ENCODE data around the gene PRDM15. TPM values are rescaled to one million over a fixed set of nuclear protein-coding genes. Genes with fewer than 3 reads are reported as not detected.

PRDM15 gene
- total RNA-seq, 1 experiment from 2014 or later, result 9.8 TPM

GRCh38 chr21:41880153-41880552, 1.0 kb upstream of the PRDM15 start:
- ChIA-PET CTCF (interaction anchor here (1.2 to 1.3 kb wide), 2 partner anchors 237 to 268 kb away, joined by 4 to 5 read pairs; no protein-coding TSS in a partner anchor), POLR2A (interaction anchor here (1.6 to 1.7 kb wide), 2 partner anchors 52 to 77 kb away, joined by 3 to 4 read pairs; no protein-coding TSS in a partner anchor)

GRCh38 chr21:41878831-41879189, 334 bp downstream of the PRDM15 start:
- intact Hi-C loops (cut with micrococcal nuclease), result loop anchor here (2.0 to 10.0 kb wide), 4 partner anchors 62 to 236 kb away; partner anchors contain the start of gene C2CD2
- RAD21 ChIA-PET (ENCODE audit: low non-redundant PET in 1 of 2, low total read pairs in 2 of 2, uncharacterized antibody in 2 of 2, unreplicated experiment in 2 of 2), result no interaction called here
- H3K79me2 ChIP-seq (ENCODE audit: insufficient read depth, low read length), result peaks cover 44% of the 10 kb centered on the region
- peak overlapping the region; percentile 70 to 77 for H3K4me3 ChIP-seq (replicated peaks in 1 of 2; ENCODE audit: low read depth in 1 of 2, low read length in 2 of 2)
- H3K27me3 ChIP-seq (ENCODE audit: insufficient read depth, low read length), result no peaks in the 10 kb centered on the region
- peaks cover 8 to 29% of the 10 kb centered on the region in 2 experiments for H3K4me1 ChIP-seq (ENCODE audit: control insufficient read depth in 1 of 2, insufficient read depth in 2 of 2, low read length in 2 of 2)
- CTCF ChIA-PET, result interaction anchor here (1.3 kb wide), 1 partner anchor 266 kb away, joined by 5 read pairs; no protein-coding TSS in a partner anchor
- peak overlapping the region; percentile 88 for H3K9ac ChIP-seq (ENCODE audit: low read length)
- H3K27ac ChIP-seq (ENCODE audit: low read depth, low read length), result peak overlapping the region; percentile 94
- ATAC-seq, result peak; percentile 69
- POLR2A ChIA-PET, result interaction anchor here (1.6 to 1.7 kb wide), 2 partner anchors 53 to 79 kb away, joined by 3 to 4 read pairs; no protein-coding TSS in a partner anchor
- no peaks in the 10 kb centered on the region for H3K36me3 ChIP-seq (ENCODE audit: control insufficient read depth in 1 of 2, insufficient read depth in 2 of 2, low read length in 2 of 2)
- peak overlapping the region; percentile 85 for H3K4me2 ChIP-seq (ENCODE audit: low read length)
- no peaks in the 10 kb centered on the region for H4K20me1 ChIP-seq (ENCODE audit: insufficient read depth)
- H3K9me3 ChIP-seq (ENCODE audit: control insufficient read depth in 1 of 2, insufficient read depth in 1 of 2, low read depth in 1 of 2, low read length in 2 of 2), result no peaks in the 10 kb centered on the region
- DNase-seq (ENCODE audit: low read depth, low spot score), result peak; percentile 54
- BruUV-seq (replicated peaks), result no TSS peak
- no peaks in the 10 kb centered on the region for H3K9me2 ChIP-seq (ENCODE audit: insufficient read depth)
- H2AFZ ChIP-seq (ENCODE audit: low read depth, low read length, poor library complexity, severe bottlenecking), result no peak overlapping the region
- TF ChIP-seq ZFX (IDR thresholded peaks at IDR 0.05) (no peak), POLR2A (IDR thresholded peaks at IDR 0.05; ENCODE audit: borderline replicate concordance, extremely low read depth, insufficient read depth, insufficient read length) (no peak), SP1 (IDR thresholded peaks at IDR 0.05; ENCODE audit: low read depth) (peak; percentile 66)

More at GRCh38 chr21:41880153-41880552, 1.0 kb upstream of the PRDM15 start:
- Histone ChIP-seq H3K27me3 (ENCODE audit: insufficient read depth, low read length) (no peaks in the 10 kb centered on the region), H3K36me3 (ENCODE audit: control insufficient read depth in 1 of 2, insufficient read depth in 2 of 2, low read length in 2 of 2) (no peaks in the 10 kb centered on the region), H3K79me2 (ENCODE audit: insufficient read depth, low read length) (peaks cover 34% of the 10 kb centered on the region), H4K20me1 (ENCODE audit: insufficient read depth) (no peaks in the 10 kb centered on the region), H3K4me2 (ENCODE audit: low read length) (peak overlapping the region; percentile 92), H3K9ac (ENCODE audit: low read length) (peak overlapping the region; percentile 95), H3K9me2 (ENCODE audit: insufficient read depth) (no peaks in the 10 kb centered on the region), H2AFZ (ENCODE audit: low read depth, low read length, poor library complexity, severe bottlenecking) (no peak overlapping the region), H3K27ac (ENCODE audit: low read depth, low read length) (peak overlapping the region; percentile 94; the same call in 1 of the 2 replicates), H3K4me3 (replicated peaks in 1 of 2; ENCODE audit: low read depth in 1 of 2, low read length in 2 of 2) (peak overlapping the region; percentile 74 to 80), H3K9me3 (ENCODE audit: control insufficient read depth in 1 of 2, insufficient read depth in 1 of 2, low read depth in 1 of 2, low read length in 2 of 2) (no peaks in the 10 kb centered on the region), H3K4me1 (ENCODE audit: control insufficient read depth in 1 of 2, insufficient read depth in 2 of 2, low read length in 2 of 2) (peaks cover 8 to 29% of the 10 kb centered on the region in 2 experiments)
- intact Hi-C loops (cut with micrococcal nuclease), result loop anchor here (10.0 kb wide), 1 partner anchor 985 kb away; no protein-coding TSS in a partner anchor
- DNase-seq (ENCODE audit: low read depth, low spot score), result no peak
- BruUV-seq (replicated peaks), result no TSS peak
- RAD21 ChIA-PET (ENCODE audit: low non-redundant PET in 1 of 2, low total read pairs in 2 of 2, uncharacterized antibody in 2 of 2, unreplicated experiment in 2 of 2), result no interaction called here
- ATAC-seq, result no peak
- TF ChIP-seq EZH2phosphoT487 (IDR thresholded peaks at IDR 0.05; ENCODE audit: borderline replicate concordance), result no peak
- TF ChIP-seq MAX (IDR thresholded peaks at IDR 0.05), result no peak
- no peak for TF ChIP-seq RAD21 (IDR thresholded peaks at IDR 0.05; ENCODE audit: low read depth)
- TF ChIP-seq ELF1 (IDR thresholded peaks at IDR 0.05; ENCODE audit: borderline replicate concordance, low read depth), result no peak
- TF ChIP-seq SP1 (IDR thresholded peaks at IDR 0.05; ENCODE audit: low read depth), result no peak
- no peak for TF ChIP-seq ATF3 (IDR thresholded peaks at IDR 0.05)
- no peak for TF ChIP-seq JUND (IDR thresholded peaks at IDR 0.05)
- TF ChIP-seq POLR2A (IDR thresholded peaks at IDR 0.05; ENCODE audit: borderline replicate concordance, extremely low read depth, insufficient read depth, insufficient read length), result no peak
